Hematopoietic multipotent progenitor cell treated with erythropoietin and hydrocortisone succinate and interleukin-3 and kit ligand, for 17 days (in vitro differentiated cells): ENCODE results near the gene TAPBP.
"Not testable (repeated sequence)": the region's sequence is repeated elsewhere in the genome, so short reads cannot be mapped to it uniquely, and the experiment has no call there.

ENCODE experiments used
- DNase-seq: peaks from one replicate; pipeline ENCODE4 v3.0.0-alpha.2; 2015; ENCODE audit warnings: low spot score

TAPBP gene

GRCh38 chr6:33313709-33314514 is at the start of gene TAPBP:
TSS of gene TAPBP (minus strand) at chr6:33314078. CDS start at chr6:33314041, 37 bp downstream.
- peak; percentile 84 for DNase-seq

- not testable (repeated sequence) for DNase-seq
Measured at GRCh38 chr6:33363486-33363885, 49.6 kb upstream of the TAPBP start.

- no peak for DNase-seq
Measured at GRCh38 chr6:33359331-33359730, 45.5 kb upstream of the TAPBP start.

- not testable (repeated sequence) for DNase-seq
Measured at GRCh38 chr6:33357160-33357871, 43.4 kb upstream of the TAPBP start.

GRCh38 chr6:33356295-33356694 is 42.4 kb upstream of the TAPBP start:
- no peak for DNase-seq

DNA sequence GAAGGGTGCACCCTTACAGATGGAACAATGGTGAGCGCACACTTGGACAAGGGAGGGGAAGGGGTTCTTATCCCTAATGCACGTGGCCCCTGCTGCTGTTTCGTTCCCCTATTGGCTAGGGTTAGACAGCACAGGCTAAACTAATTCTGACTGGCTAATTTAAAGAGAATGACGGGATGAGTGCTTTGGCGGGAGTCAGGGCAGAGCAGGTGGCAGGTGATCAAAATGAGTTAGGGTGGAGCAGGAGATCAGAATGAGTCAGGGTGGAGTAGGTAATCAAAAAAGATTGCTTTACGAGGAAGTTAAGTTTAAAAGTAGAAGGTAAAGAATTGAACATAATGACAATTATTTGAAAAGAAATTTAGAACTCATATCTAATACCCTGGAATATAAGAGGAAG is 42.0 kb upstream of the TAPBP start:
- DNase-seq = not testable (repeated sequence)

- no peak for DNase-seq
Measured at GRCh38 chr6:33347816-33348215, 33.9 kb upstream of the TAPBP start.

- DNase-seq = not testable (repeated sequence)
Measured at GRCh38 chr6:33346972-33347371, 33.1 kb upstream of the TAPBP start.

GRCh38 chr6:33344701-33345697 is 31.1 kb upstream of the TAPBP start:
- DNase-seq = peak; percentile 87

GRCh38 chr6:33343953-33344611 is 30.2 kb upstream of the TAPBP start:
- peak; percentile 45 for DNase-seq

- not testable (repeated sequence) for DNase-seq
Measured at GRCh38 chr6:33343606-33343952, 29.7 kb upstream of the TAPBP start.

DNA sequence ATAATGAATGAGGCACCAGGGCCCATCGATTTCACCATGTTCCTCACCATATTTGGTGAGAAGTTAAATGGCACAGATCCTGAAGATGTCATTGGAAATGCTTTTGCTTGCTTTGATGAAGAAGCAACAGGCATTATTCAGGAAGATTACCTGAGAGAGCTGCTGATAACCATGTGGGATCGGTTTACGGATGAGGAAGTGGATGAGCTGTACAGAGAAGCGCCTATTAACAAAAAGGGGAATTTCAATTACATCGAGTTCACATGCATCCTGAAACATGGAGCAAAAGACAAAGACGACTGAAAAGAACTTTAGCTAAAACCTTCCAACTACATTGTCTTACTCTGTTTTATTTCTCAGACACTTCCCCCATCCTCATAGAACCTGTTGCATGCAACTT is 25.3 kb upstream of the TAPBP start:
- DNase-seq = no peak

- no peak for DNase-seq
Measured at GRCh38 chr6:33336495-33336894, 22.6 kb upstream of the TAPBP start.

- no peak for DNase-seq
Measured at GRCh38 chr6:33335916-33336315, 22.0 kb upstream of the TAPBP start.

GRCh38 chr6:33333666-33334065 is 19.8 kb upstream of the TAPBP start:
- no peak for DNase-seq

- DNase-seq = no peak
Measured at GRCh38 chr6:33330736-33331135, 16.9 kb upstream of the TAPBP start.

GRCh38 chr6:33329058-33329457 is 15.2 kb upstream of the TAPBP start:
- no peak for DNase-seq

- DNase-seq = no peak
Measured at GRCh38 chr6:33324125-33324524, 10.2 kb upstream of the TAPBP start.

DNA sequence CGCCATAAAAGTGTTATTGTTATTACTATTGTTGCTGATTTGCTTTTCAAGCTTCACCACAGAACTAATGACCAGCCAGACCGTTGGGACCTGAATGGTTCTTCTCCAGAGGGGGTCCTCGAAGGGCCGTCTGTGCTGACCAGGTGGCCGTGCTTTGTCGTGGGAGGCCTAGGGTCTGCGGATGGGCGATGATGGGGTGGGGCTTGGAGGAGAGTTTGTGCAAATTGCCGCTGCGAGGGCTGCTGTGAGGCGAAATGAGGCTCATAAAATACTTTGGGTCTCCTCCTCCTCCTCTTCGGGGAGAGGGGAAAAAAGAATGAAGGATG is 9.7 kb upstream of the TAPBP start:
- no peak for DNase-seq

- no peak for DNase-seq
Measured at GRCh38 chr6:33321227-33321626, 7.3 kb upstream of the TAPBP start.

- no peak for DNase-seq
Measured at GRCh38 chr6:33320315-33321181, 6.7 kb upstream of the TAPBP start.
